ENCODE measurements around the gene HM13. TPM values are rescaled to one million over a fixed set of nuclear protein-coding genes. Genes with fewer than 3 reads are reported as not detected.
"Not testable (repeated sequence)": the region's sequence is repeated elsewhere in the genome, so short reads cannot be mapped to it uniquely, and the experiment has no call there.

HM13 gene
- total and polyA plus RNA-seq, 8 donors: 139 to 286 (median 184) TPM

DNA sequence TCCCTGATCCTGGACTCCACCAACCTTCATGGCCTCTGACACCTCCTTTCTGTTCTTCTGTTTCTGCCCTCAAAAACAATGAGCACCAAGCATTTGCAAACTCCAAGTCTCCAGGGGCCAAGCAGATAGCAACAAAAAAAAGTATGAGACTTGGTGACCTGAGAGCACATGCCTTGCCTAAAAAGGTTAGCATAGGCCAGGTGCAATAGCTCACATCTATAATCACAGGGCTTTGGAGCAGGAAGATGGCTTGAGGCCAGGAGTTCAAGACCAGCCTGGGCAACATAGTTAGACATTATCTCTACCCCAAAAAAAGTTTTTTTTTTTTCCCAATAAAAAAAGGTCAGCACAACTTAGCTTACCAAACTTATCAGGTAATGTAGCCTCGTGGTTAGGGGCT is 13.7 kb upstream of the HM13 start:
- Histone ChIP-seq H3K27me3 (no peaks in the 10 kb centered on the region), H3K9me3 (no peaks in the 10 kb centered on the region), H3K4me1 (no peaks in the 10 kb centered on the region), H3K4me3 (no peak overlapping the region), H3K27ac (no peak overlapping the region), H3K36me3 (no peaks in the 10 kb centered on the region)
- intact Hi-C loops (cut with DNase I): loop anchor here in 1 of 3 donors (10.0 kb wide), 1 partner anchor 46 kb away; no protein-coding TSS in a partner anchor
- TF ChIP-seq, protein P1, sequence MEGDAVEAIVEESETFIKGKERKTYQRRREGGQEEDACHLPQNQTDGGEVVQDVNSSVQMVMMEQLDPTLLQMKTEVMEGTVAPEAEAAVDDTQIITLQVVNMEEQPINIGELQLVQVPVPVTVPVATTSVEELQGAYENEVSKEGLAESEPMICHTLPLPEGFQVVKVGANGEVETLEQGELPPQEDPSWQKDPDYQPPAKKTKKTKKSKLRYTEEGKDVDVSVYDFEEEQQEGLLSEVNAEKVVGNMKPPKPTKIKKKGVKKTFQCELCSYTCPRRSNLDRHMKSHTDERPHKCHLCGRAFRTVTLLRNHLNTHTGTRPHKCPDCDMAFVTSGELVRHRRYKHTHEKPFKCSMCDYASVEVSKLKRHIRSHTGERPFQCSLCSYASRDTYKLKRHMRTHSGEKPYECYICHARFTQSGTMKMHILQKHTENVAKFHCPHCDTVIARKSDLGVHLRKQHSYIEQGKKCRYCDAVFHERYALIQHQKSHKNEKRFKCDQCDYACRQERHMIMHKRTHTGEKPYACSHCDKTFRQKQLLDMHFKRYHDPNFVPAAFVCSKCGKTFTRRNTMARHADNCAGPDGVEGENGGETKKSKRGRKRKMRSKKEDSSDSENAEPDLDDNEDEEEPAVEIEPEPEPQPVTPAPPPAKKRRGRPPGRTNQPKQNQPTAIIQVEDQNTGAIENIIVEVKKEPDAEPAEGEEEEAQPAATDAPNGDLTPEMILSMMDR (IDR thresholded peaks at IDR 0.05): no peak
- DNase-seq (no peak), ATAC-seq (no peak), FAIRE-seq (no peak)
- 34 to 48% methylated on average over 1 of the region's 1 CpG for WGBS, 2 donors

DNA sequence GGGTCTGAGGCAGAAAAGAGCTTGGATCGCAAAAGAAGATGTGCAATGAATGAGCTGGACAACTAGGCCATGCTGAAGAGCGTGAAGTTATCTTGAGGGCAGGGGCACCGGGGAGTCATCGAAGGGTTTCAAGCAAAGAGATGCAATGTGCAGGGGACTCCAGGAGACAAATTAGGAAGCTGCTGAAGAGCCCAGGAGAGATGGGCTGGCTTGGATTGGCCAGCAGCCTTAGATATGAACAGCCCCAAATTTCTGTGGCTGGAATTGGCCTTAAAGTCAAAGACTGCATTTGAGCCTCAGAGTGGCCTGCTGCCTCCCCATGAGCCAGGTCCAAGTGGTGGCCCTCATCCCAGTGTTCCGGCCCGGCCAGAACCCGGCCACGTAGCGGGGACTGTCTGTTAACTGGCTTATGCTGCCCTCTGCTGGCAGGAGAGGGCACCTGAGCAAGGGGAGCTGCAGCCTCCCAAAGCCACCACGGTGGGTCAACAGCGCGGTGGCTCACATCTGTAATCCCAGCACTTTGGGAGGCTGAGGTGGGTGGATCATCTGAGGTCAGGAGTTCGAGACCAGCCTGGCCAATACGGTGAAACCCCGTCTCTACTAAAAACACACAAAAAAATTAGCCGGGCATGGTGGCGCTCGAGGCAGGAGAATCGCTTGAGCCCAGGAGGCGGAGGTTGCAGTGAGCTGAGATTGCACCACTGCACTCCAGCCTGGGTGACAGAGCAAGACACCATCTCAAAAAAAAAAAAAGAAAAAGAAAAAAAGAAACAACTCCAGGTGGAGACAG is 11.2 kb upstream of the HM13 start:
- DNase-seq (peak; percentile 67 to 91 (median 85)), ATAC-seq (peak; percentile 97 to 100 (median 99))
- H3K4me1 ChIP-seq, H3K4me3 ChIP-seq, H3K27ac ChIP-seq, H3K36me3 ChIP-seq, H3K27me3 ChIP-seq, H3K9me3 ChIP-seq, FAIRE-seq: not testable (repeated sequence)
- 26 to 35% methylated on average over 20 of the region's 20 CpGs for WGBS, 2 donors
- TF ChIP-seq, protein P1 (IDR thresholded peaks at IDR 0.05): peak; percentile 91 to 95 (median 94)
- intact Hi-C loops (cut with DNase I): loop anchor here in 1 of 3 donors (10.0 kb wide), 1 partner anchor 48 kb away; no protein-coding TSS in a partner anchor

DNA sequence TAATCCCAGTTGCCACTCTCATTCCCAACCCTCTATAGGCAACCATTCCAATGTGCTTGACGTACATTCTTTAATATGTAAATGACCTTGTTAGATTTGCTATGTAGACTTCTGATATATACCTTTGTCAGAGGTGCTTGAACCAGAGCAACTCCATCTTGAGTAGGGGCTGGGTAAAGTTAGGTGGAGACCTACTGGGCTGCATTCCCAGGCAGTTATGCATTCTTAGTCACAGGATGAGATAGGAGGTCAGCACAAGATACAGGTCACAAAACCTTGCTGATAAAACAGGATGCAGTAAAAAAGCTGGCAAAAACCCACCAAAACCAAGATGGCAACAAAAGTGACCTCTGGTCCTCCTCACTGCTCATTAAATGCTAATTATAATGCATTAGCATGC is 8.3 kb upstream of the HM13 start:
- H3K4me3 ChIP-seq: no peak overlapping the region
- no peak for ATAC-seq
- intact Hi-C loops (cut with DNase I): loop anchor here in 1 of 3 donors (10.0 kb wide), 1 partner anchor 51 kb away; no protein-coding TSS in a partner anchor
- FAIRE-seq: no peak
- peaks cover 0 to 9% (median 0%) of the 10 kb centered on the region in 4 donors for H3K27me3 ChIP-seq
- WGBS, 2 donors: 85 to 91% methylated on average over 1 of the region's 1 CpG
- H3K27ac ChIP-seq: no peak overlapping the region
- TF ChIP-seq, protein P1 (IDR thresholded peaks at IDR 0.05): no peak
- H3K36me3 ChIP-seq: no peaks in the 10 kb centered on the region
- no peaks in the 10 kb centered on the region for H3K9me3 ChIP-seq
- no peak for DNase-seq
- no peaks in the 10 kb centered on the region for H3K4me1 ChIP-seq

DNA sequence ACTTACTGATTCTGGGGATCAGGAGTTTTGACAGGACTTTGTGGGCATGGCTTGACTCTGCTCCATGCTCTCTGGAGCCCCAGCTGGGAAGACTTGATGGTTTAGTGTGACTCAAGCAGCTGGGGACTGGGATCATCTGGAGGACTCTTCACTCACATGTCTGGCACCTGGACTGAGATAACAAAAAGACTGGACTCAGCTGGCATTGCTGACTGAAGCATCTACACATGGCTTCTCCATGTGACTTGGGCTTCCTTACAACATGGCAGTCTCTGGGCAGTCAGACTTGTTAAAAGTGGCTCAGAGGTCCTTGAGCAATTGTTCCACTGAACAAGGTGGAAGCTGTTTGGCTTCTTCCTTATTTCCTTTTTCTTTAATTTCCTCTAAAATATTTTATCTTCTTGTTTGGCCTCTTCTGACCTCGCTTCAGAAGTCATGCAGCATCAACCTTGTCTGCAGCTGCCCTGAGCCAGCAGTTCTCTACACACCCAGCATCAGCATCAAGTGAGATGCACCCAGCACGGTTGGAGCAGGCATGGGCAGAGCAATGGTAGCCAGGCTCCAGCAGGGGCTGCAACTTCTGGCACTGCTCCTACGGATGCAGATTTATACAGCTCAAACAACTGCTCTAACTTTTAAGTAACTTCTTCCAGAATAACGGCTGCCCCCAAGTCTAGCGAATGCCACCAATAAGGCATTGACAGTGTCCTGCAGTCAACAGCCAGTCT is 5.6 kb upstream of the HM13 start:
- ATAC-seq: no peak
- Histone ChIP-seq H3K4me3 (no peak overlapping the region), H3K27ac (no peak overlapping the region), H3K4me1 (no peaks in the 10 kb centered on the region), H3K36me3 (no peaks in the 10 kb centered on the region), H3K27me3 (peaks cover 0 to 9% (median 0%) of the 10 kb centered on the region in 4 donors), H3K9me3 (no peaks in the 10 kb centered on the region)
- no peak for DNase-seq
- TF ChIP-seq, protein P1 (IDR thresholded peaks at IDR 0.05): no peak
- 72 to 80% methylated on average over 5 of the region's 5 CpGs for WGBS, 2 donors
- intact Hi-C loops (cut with DNase I): loop anchor here in 1 of 3 donors (10.0 kb wide), 1 partner anchor 54 kb away; no protein-coding TSS in a partner anchor
- no peak for FAIRE-seq
